Liver (tissue), 9 donors: ENCODE results near the gene ASIC2. TPM values are rescaled to one million over a fixed set of nuclear protein-coding genes. Genes with fewer than 3 reads are reported as not detected.

Experiments used
- DNase-seq: peaks from one replicate; pipeline ENCODE4 v3.0.0-alpha.2; 2017; ENCODE audit warnings: low spot score
- H3K27ac ChIP-seq, 2 donors: one replicate each; pipeline ENCODE4 v1.7.0; 2013; ENCODE audit warnings: inconsistent platforms in 2 of 2, low read length in 2 of 2, control low read depth in 1 of 2, low read depth in 1 of 2, mild to moderate bottlenecking in 1 of 2
- H3K27me3 ChIP-seq, 4 donors: one replicate each; pipeline versions ENCODE4 v1.6.1 to v1.7.0; 2013; ENCODE audit warnings: low read length in 3 of 4, inconsistent platforms in 1 of 4, mild to moderate bottlenecking in 1 of 4, moderate library complexity in 1 of 4; ENCODE audit not compliant: control insufficient read depth in 4 of 4, insufficient read depth in 4 of 4
- H3K36me3 ChIP-seq, 4 donors: one replicate each; pipeline versions ENCODE4 v1.6.1 to v1.7.0; 2013; ENCODE audit warnings: low read length in 3 of 4, mild to moderate bottlenecking in 3 of 4, low read depth in 1 of 4, moderate library complexity in 1 of 4; ENCODE audit not compliant: control insufficient read depth in 4 of 4, insufficient read depth in 3 of 4
- H3K4me1 ChIP-seq, 4 donors: one replicate each; pipeline versions ENCODE4 v1.6.1 to v1.7.0; 2013; ENCODE audit warnings: low read length in 3 of 4, mild to moderate bottlenecking in 3 of 4, moderate library complexity in 1 of 4; ENCODE audit not compliant: control insufficient read depth in 4 of 4, insufficient read depth in 4 of 4
- H3K4me3 ChIP-seq, 3 donors: one replicate each; pipeline versions ENCODE4 v1.6.1 to v1.7.0; 2013; ENCODE audit warnings: low read length in 3 of 3, control low read depth in 1 of 3, low read depth in 1 of 3, mild to moderate bottlenecking in 1 of 3
- H3K9ac ChIP-seq, 2 donors: one replicate each; pipeline ENCODE4 v1.7.0; 2013; ENCODE audit warnings: low read length in 2 of 2, mild to moderate bottlenecking in 2 of 2, moderate library complexity in 2 of 2, control low read depth in 1 of 2, low read depth in 1 of 2
- H3K9me3 ChIP-seq, 4 donors: one replicate each; pipeline versions ENCODE4 v1.6.1 to v1.7.0; 2013; ENCODE audit warnings: low read length in 3 of 4; ENCODE audit not compliant: control insufficient read depth in 4 of 4
- EGR1 ChIP-seq, 2 donors: IDR thresholded peaks; 2 replicates each; pipeline ENCODE4 v1.6.1; 2016 to 2018; ENCODE audit warnings: antibody characterized with exemption in 2 of 2, low read depth in 2 of 2
- FOXA2 ChIP-seq: IDR thresholded peaks from 2 replicates; pipeline ENCODE4 v1.6.1; 2016; ENCODE audit warnings: antibody characterized with exemption
- JUND ChIP-seq, 2 donors: IDR thresholded peaks; 2 replicates each; pipeline ENCODE4 v1.6.1; 2016; ENCODE audit warnings: antibody characterized with exemption in 2 of 2
- SP1 ChIP-seq: IDR thresholded peaks from 2 replicates; pipeline ENCODE4 v1.6.1; 2018; ENCODE audit warnings: antibody characterized with exemption, mild to moderate bottlenecking
- YY1 ChIP-seq: IDR thresholded peaks from 2 replicates; pipeline ENCODE4 v1.6.1; 2016; ENCODE audit warnings: antibody characterized with exemption, mild to moderate bottlenecking
- ZBTB33 ChIP-seq: IDR thresholded peaks from 2 replicates; pipeline ENCODE4 v1.6.1; 2016; ENCODE audit warnings: antibody characterized with exemption
- WGBS: extraction: QIAGEN DNeasy Blood & Tissue Kit; methylation state at CpG from one replicate; pipeline ENCODE4 v1.1.7; 2013; 5-methylcytosine and 5-hydroxymethylcytosine counted together
- polyA plus RNA-seq, 2 donors: library from polyadenylated mRNA; stranded (reverse) in 1 of 2; unstranded in 1 of 2; fragments of 200-250 nt in 1 of 2; fragments of >200 nt in 1 of 2; fragmentation: Nextera tagmentation in 1 of 2; extraction: Ambion mirVana in 1 of 2; gene quantifications; one replicate each; pipeline versions ENCODE4 v1.2.1 to v1.2.3, GENCODE V29; 2013 to 2015
- total RNA-seq, 2 donors: library from RNA; depleted of rRNA; stranded (reverse); fragments of >200 nt; gene quantifications; one replicate each; pipeline ENCODE4 v1.2.3, GENCODE V29; 2014
- TF ChIP-seq, protein P1 (sequence below): fragments of 150-350 bp; IDR thresholded peaks from 2 replicates; pipeline ENCODE4 v1.5.1; 2017; ENCODE audit warnings: improper control_type of control experiment, low read depth, low read length; ENCODE audit not compliant: missing input control
- TF ChIP-seq, protein P2 (sequence below): IDR thresholded peaks from 2 replicates; pipeline ENCODE4 v1.6.1; 2016; ENCODE audit warnings: antibody characterized with exemption
- TF ChIP-seq, protein P3 (sequence below): IDR thresholded peaks from 2 replicates; pipeline ENCODE4 v1.6.1; 2016; ENCODE audit warnings: antibody characterized with exemption, mild to moderate bottlenecking
- donor health status: healthy.
- donor health status: healthy.
- donor health status: healthy.
- donor health status: healthy.
- donor health status: healthy.

ASIC2 gene
- total and polyA plus RNA-seq, 4 donors = under 0.01 TPM; not detected in 3

DNA sequence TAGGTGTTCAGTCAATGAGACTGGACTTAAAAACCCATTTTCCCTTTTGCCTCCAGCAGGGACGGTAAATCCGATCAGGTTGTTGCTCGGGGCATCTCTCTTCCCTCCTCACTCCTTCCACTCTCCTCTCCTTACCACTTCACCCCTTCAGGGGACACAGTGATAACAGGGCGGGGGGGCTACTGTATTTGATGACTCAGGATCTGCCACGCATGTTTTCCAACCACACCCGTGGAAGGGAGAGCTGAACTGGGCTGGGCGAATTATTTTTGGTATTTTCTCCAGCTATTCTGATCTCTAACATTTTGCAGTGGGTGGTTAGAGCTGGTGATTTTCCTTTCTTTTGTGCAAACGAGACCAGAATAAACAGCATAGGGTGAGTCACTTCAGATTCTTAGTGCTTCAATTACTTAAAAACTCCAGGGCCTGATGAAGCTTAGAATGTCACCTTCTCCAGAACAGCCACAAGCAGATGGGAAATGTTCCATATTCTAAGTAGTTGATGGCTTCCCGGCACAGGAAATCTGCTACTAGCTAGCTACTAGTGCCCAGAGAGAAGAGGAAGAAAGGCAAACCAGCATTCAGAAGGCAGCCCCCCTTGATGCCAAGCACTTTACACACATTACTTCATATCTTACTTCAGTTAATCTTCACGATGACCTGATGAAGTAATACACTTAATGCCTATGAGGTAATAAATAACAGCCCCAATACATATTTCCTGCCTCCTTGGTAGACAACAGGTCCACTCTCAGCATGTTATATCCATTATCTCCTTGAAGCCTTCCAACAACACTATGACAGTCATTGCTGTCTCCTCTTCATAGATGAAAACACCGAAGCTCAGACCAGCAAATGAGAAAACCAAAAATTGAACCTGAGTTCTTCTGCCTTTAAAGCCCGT, 74.1 kb downstream of the ASIC2 start:
- WGBS = 66% methylated on average over 12 of the region's 12 CpGs
- Histone ChIP-seq H3K4me1 (no peaks in the 10 kb centered on the region), H3K9ac (no peak overlapping the region), H3K9me3 (no peaks in the 10 kb centered on the region), H3K27ac (no peak overlapping the region), H3K27me3 (peaks cover 0 to 6% (median 0%) of the 10 kb centered on the region in 4 donors), H3K36me3 (no peaks in the 10 kb centered on the region), H3K4me3 (no peak overlapping the region)
- no peak for TF ChIP-seq EGR1 (IDR thresholded peaks at IDR 0.05; ENCODE audit: low read depth in 2 of 2)
- no peak for DNase-seq

DNA sequence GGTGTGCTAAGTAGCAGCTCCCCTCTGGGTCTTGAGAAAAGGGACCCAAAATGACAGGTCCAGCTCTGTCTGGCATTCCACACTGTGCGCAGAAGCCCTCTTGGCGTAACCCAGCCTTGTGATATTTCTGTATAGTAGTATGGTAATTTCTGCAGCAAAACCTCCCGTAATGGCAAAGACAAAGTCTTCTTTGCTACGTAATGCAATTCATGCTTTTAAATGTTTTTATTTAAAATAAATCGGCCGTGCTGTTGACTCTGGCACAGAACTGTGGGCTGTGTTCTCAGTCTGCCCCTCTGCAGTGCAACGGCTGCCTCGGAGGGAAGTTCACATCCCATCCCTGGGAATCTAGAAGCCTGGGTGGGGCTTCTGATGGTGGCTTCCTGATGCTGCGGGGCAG, 75.2 kb downstream of the ASIC2 start:
- TF ChIP-seq FOXA2 (no peak), JUND (IDR thresholded peaks at IDR 0.05) (no peak), SP1 (no peak), ZBTB33 (no peak), EGR1 (IDR thresholded peaks at IDR 0.05; ENCODE audit: low read depth in 2 of 2) (no peak), YY1 (no peak)
- TF ChIP-seq, protein P1, sequence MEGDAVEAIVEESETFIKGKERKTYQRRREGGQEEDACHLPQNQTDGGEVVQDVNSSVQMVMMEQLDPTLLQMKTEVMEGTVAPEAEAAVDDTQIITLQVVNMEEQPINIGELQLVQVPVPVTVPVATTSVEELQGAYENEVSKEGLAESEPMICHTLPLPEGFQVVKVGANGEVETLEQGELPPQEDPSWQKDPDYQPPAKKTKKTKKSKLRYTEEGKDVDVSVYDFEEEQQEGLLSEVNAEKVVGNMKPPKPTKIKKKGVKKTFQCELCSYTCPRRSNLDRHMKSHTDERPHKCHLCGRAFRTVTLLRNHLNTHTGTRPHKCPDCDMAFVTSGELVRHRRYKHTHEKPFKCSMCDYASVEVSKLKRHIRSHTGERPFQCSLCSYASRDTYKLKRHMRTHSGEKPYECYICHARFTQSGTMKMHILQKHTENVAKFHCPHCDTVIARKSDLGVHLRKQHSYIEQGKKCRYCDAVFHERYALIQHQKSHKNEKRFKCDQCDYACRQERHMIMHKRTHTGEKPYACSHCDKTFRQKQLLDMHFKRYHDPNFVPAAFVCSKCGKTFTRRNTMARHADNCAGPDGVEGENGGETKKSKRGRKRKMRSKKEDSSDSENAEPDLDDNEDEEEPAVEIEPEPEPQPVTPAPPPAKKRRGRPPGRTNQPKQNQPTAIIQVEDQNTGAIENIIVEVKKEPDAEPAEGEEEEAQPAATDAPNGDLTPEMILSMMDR = no peak
- TF ChIP-seq, protein P2, sequence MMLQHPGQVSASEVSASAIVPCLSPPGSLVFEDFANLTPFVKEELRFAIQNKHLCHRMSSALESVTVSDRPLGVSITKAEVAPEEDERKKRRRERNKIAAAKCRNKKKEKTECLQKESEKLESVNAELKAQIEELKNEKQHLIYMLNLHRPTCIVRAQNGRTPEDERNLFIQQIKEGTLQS = no peak
- TF ChIP-seq, protein P3, sequence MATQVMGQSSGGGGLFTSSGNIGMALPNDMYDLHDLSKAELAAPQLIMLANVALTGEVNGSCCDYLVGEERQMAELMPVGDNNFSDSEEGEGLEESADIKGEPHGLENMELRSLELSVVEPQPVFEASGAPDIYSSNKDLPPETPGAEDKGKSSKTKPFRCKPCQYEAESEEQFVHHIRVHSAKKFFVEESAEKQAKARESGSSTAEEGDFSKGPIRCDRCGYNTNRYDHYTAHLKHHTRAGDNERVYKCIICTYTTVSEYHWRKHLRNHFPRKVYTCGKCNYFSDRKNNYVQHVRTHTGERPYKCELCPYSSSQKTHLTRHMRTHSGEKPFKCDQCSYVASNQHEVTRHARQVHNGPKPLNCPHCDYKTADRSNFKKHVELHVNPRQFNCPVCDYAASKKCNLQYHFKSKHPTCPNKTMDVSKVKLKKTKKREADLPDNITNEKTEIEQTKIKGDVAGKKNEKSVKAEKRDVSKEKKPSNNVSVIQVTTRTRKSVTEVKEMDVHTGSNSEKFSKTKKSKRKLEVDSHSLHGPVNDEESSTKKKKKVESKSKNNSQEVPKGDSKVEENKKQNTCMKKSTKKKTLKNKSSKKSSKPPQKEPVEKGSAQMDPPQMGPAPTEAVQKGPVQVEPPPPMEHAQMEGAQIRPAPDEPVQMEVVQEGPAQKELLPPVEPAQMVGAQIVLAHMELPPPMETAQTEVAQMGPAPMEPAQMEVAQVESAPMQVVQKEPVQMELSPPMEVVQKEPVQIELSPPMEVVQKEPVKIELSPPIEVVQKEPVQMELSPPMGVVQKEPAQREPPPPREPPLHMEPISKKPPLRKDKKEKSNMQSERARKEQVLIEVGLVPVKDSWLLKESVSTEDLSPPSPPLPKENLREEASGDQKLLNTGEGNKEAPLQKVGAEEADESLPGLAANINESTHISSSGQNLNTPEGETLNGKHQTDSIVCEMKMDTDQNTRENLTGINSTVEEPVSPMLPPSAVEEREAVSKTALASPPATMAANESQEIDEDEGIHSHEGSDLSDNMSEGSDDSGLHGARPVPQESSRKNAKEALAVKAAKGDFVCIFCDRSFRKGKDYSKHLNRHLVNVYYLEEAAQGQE = no peak
- no peak for DNase-seq
- WGBS = 70% methylated on average over 9 of the region's 9 CpGs
- H3K9me3 ChIP-seq = no peaks in the 10 kb centered on the region
- H3K27ac ChIP-seq = no peak overlapping the region
- no peaks in the 10 kb centered on the region for H3K36me3 ChIP-seq
- H3K9ac ChIP-seq = no peak overlapping the region
- peaks cover 0 to 8% (median 0%) of the 10 kb centered on the region in 4 donors for H3K27me3 ChIP-seq
- no peaks in the 10 kb centered on the region for H3K4me1 ChIP-seq
- no peak overlapping the region for H3K4me3 ChIP-seq
